ENCODE results near the gene TADA2A.
A peak's percentile ranks its signal among the peaks of the same experiment; 100 is the strongest.
"Not testable (repeated sequence)": the region's sequence is repeated elsewhere in the genome, so short reads cannot be mapped to it uniquely, and the experiment has no call there.

Gene TADA2A

DNA sequence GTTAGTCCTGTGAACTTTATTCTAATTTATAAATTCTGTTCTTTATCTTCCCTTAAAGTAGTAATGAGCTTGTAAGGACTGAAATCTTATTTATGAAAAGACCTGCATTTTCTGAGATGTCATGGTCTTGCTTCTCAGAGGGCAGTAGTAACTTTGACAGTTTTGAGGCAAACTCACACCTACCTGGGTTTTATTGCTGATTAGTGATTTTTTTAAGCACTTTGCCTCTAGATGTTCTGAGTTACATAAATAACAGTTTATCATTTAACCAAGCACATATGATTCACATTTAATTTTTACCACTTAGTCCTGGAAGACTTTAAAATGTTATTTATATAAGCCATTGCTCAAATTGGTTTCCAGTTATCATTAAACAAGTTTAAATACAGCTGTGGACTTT, 93.7 kb downstream of the TADA2A start:
- DNase-seq, result no peak

DNA sequence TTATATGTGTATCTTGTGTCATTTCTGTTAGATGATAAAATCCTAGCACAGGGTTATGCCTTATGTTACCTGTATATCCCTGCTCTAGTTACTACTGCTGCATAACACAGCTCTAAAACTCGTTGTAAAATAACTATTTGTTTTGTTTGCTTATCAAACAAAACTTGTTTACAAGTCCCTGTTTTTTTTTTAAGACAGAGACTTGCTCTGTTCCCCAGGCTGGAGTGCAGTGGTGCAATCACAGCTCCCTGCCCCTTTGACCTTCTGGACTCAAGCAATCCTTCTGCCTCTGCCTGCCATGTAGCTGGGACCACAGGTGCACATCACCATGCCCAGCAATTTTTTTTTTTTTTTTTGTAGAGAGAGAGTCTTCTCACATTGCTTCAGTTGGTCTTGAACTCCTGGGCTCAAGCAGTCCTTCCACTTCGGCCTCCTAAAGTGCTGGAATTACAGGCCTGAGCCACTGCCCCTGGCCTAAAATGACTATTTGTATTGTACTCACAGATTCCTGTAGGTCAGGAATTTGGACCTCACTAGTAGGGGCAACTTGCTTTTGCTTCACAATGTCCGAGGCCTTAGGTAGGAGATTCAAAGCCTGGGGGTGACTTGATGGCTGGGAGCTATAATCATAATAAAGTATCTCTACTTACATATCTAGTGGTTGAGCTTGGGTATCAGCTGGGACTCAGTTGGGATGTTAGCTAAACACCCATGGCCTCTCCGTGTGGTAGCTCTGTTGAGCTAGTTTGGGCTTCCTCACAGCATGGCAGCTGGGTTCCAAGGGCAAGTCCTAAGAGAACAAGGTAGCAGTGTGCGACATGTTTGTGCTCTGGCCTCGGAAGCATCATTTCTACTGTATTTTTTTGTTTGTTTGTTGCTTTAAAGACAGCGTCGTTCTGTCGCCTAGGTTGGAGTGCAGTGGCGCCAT, 95.6 kb downstream of the TADA2A start:
- DNase-seq, result no peak

DNA sequence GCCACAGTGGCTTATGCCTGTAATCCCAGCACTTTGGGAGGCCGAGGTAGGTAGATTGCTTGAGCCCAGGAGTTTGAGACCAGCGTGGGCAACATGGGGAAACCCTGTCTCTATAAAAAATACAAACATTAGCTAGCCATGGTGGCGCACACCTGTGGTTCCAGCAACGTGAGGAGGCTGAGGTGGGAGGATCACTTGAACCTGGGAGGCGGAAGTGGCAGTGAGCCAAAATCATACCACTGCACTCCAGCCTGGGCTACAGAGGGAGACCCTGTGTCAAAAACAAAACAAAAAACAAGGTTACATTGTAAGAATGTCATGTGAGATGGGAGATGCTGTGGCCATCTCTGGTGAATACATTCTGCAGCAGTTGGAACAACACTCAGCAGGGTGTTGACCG, 96.5 kb downstream of the TADA2A start:
- DNase-seq, result no peak

DNA sequence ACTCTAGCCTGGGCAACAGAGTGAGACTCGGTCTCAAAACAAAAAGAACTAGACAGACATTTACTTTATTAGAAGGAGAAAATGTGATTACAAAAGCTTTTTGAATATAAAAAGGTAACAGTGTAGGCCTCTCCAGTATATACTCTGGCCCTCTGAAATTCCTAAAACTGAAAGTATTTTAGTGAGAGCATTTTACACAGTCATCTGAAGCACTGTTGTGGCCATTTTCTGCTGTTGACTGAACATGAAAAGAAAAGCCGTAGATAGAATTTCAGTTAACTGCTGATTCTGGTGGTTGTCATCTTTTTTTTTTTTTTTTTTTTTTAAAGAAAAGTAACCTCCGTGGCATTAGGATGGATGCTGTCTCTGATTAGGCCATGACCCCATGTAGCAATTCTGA, 98.6 kb downstream of the TADA2A start:
- no peak for DNase-seq

DNA sequence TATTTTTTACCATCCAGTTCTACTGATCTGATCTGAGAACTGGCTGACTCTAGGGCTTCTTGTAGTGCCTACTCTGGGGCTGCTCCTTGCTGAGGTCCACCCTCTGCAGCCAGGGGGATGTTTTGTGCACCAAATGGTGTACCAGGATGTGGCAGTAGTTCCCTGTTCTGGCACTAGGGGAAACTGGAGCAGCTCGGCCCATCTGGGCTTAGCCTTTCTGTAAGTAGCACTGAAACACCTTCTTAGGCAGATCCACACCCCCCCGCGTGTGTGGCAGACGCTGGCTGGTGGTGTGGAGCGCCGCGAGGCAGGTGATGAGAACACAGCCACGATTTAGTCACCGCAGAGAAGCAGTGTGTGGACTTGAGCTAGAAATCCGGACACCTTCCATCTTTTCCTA, 100.0 kb downstream of the TADA2A start:
- no peak for DNase-seq

DNA sequence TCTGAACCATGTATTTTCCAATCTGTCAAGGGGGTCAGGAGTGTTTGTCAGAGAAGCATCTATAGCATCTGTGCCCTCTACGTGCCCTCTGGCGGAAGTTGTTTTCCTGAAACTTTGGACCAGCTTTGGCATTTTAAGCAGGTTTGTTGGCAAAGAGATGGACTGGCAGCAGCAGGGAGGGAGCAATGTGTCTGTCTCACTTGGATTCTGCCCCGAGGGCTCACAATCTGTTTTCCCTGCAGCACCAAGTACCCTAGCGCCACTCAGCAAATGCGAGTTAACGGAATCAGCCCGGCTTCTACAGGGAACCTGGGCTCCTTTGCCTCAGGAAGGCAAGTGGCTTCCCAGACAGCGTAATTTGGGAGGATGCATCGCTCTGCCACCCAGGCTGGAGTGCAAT, 100.4 kb downstream of the TADA2A start:
- DNase-seq, result no peak

DNA sequence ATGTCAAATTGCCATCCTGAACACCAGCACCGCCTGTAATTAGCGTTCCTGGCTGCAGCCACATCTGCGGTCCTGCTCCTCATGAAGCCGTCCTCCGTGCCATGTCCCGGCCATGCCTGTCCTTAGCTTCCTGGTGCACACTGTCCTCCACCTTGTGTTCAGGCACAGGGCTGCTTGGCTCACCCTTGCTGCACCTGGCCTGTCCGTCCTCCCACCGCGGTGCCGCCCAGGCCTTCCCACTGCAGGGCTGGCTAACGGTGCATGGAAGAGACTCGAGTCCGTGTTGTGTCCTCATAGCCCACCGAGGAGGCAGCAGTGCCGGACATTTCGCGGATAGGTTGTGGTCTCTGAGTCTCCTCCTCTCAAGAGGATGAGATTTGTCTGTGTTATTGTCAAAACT, 103.4 kb downstream of the TADA2A start:
- DNase-seq, result no peak

DNA sequence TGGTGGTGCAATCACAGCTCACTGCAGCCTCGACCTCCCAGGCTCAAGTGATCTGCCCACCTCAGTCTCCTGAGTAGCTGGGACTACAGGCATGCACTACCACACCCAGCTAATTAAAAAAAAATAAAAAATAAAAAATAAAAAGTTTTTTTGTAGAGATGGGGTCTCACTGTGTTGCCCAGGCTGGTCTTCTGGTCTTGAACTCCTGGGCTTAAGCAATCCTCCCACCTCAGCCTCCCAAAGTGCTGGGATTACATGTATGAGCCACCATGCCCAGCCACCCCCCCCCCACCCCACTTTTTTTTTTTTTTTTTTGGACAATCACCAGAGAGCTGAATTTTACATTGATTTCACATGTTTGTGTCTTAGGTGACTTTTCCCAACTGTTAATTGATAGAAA, 105.0 kb downstream of the TADA2A start:
- DNase-seq, result not testable (repeated sequence)

DNA sequence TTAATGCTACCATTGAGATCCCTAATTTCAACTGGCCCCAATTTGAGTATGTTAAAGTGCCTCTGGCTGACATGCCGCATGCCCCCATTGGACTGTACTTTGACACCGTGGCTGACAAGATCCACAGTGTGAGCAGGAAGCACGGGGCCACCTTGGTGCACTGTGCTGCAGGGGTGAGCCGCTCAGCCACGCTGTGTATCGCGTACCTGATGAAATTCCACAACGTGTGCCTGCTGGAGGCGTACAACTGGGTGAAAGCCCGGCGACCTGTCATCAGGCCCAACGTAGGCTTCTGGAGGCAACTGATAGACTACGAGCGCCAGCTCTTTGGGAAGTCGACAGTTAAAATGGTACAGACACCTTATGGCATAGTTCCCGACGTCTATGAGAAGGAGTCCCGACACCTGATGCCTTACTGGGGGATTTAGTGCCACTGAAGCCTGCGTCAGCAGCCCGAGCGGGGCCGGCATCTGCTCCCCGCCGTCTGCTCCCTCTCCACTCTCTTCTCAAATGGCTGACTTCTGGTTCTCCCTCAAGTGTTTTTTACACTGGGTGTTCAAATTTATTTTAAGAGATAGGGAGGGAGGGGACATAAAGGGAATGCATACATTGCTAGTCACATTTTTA, 105.9 kb downstream of the TADA2A start:
- no peak for DNase-seq

DNA sequence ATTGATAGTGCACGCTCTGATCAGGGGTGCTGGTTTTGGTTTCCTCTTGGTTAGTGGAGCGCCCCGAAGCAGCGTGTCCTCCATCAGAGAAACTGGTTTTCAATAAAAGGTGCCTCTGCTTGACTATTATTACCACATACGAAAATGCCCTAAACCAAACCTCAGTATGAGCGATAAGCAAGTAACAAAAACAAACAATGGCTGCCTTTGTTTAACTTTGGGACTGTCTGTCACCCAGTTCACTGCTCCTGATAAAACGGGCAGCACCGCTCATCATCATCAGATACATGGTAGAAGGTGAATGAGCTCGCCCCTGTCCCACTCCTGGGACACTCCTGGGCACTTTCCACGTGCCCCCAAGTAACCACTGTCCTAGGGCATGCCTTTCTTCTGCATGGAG, 107.0 kb downstream of the TADA2A start:
- no peak for DNase-seq

DNA sequence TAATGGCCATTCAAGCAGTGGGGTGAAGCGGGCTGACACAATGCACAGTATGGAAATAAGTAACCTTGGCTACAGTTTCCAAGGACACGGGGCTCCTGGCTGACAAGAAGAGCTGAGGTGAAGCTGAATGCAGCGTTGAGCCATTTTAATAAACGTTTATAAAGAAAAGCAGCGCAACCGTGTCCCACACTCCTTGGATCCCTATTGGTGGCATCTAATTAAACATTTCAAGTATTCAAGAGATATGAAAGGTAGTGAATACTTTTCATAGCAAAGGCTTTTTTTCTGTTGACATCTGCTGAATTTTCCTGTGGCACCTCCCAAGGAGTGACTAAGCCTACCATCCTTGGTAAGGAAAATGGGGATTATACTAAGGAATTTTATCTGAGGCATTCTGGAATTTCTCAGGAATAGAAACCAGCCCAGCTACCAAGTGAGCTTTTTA, 109.5 kb downstream of the TADA2A start:
- no peak for DNase-seq

DNA sequence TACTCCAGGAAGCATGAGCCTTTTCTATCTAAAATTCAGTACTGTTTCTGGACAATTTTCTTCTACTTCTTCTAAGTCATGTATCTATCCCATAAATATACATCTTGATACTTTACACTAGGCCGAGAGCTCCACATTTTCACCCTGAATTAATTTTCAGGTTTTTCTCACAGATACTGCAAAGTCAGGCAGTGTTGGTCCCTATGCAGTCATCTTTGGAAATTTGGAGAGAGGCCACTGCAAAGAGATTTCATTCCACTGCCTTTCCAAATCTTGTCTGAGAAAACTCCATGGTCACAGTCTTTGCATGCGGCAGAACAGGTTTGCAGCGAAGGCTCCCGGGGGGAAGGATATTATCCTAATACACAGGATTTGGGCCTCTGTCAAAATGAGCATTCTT, 111.2 kb downstream of the TADA2A start:
- no peak for DNase-seq

DNA sequence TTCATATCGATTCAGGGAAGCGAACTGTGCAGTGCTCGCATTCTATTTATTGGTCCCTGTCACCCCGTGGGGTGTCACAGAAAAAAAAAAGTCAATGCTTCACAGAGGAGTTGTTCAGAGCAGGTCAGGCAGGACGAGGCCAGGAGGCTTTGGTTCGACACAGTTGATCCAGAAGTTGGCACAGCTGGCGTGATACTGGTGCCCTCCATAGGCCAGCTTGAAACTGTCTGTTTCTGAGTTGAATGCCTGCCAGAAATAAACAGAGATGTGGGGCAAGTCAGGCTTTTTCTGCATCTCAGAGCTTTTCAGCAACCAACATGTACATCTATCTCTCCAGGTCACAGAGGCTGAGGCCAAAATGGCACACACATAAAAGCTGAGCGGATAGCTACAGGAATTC, 112.1 kb downstream of the TADA2A start:
- no peak for DNase-seq

DNA sequence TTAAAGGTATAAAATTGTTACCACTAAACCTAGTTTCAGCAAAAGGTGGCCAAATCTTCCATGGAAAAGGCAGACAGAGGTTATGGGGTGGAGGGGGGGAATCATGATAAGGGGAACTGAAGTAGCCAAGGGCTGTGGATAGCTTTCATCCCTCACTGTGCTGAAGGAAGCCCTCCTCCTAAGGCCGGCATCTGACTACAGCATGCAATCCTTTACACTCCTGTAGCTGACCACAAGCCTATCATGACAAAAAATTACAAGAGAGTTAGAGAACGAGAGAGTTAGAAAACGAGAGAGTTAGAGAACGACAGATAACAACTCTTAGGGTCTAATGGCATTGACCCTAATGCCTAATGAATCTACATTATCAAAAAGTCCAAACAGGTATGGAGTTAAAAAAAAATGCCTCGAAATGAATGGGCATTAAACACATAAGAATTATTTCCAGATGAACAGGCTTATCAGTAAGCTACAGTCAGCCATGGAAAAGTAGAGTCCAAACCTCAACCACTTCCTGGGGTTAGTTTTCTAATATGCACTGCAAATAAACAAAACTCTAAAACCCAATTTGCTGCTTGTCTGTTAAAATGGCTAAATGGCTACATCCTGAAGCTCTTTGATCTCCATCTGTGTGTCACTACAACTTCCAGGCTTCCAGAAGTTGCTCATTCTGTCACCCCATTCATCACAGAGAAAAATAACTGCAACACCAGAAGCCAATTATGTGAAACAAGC, 112.7 kb downstream of the TADA2A start:
- DNase-seq, result no peak

DNA sequence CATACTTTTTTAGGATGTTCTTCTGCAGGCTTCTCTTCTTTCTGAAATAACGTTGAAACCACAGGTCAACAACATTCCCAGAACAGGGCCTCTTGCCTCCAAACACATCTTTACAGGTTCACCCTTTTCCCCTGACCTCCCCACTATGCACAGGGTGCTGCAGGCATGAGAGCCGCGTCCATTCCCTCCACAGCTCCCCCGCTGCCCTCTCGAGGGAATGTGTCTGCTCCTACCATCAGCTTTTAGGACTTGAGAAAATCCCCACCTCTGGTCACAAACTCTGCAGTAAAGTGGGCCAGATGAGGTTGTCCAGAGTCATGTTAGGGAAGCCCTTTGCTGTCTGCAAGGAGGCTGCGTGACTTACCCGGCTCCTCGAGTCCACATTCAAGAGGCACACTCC, 113.5 kb downstream of the TADA2A start:
- no peak for DNase-seq

DNA sequence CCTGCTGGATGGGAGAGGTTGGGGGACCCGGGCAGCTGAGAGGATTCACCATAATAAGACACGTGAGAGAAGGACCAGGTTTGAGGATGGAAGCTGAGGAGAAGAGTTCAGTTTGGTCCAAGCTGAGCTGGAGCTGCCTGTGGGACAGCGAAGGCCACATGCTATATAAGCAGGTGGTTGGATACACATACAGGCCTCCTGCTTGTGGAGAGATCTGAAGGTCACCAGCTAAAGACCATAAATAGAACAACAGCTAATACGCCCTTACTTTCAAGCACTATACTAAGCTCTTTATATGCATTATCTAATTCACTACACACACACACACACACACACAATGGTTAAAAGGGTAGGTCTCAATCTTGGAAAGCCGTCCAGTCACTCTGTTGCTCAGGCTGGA, 115.1 kb downstream of the TADA2A start:
- DNase-seq, result no peak

DNA sequence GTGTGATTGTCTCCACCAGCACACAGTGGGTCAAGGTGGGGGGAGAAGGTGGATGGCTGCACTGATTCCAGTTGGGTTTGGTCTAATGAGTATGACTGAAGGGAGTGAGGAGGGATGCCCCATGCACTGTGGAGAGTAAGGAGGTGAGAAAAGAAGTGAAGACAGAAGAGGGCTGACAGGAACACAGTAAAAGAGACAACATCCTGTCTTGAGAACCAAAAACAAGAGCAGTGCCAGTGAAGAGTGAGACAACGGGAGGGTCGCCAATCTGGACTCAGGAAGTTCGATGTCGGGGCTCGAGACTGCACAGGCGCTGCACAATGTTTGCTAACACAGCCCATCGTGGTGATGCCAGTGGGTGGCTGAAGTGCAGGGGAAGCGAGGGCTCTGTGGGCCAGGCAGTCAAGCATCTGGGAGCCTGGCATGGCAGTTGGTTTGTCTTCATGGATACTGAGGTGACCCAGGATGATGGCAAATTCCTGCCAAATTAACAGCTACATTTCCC, 117.1 kb downstream of the TADA2A start:
- DNase-seq, result no peak

DNA sequence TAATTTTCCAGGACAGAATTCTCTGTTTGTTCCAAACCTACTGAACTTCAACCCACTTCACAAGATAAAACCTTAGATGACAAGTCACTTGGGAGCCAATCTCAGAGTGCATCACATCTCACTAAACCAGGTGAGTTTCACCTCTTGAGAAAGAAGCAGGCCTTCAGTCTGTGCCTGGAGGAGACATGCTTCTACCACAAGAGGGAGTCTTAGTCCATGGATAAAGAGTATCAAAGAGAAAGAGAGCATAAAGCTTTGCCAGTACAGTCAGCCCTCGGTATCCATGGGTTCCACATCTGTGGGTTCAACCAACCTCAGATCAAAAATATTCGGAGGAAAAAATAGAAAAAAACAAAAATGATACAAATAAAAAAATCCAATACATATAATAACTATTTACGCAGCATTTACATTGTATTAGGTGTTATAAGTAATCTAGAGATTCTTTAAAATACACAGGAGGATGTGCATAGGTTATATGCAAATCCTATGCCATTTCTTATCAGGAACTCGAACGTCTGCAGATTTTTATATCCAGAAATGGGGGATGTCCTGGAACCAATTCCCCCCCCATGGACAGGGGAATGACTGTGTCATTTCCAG, 120.7 kb downstream of the TADA2A start:
- peak; percentile 13 for DNase-seq

Measured in NCI-H2081 treated with DMSO at 0.1 percent for 48 hours (cell line).